NCI-H1694 treated with DMSO at 0.1 percent for 48 hours (cell line): ENCODE results near the gene MRPL20.
A peak's percentile ranks its signal among the peaks of the same experiment; 100 is the strongest.
"Not testable (repeated sequence)": the region's sequence is repeated elsewhere in the genome, so short reads cannot be mapped to it uniquely, and the experiment has no call there.

Source experiments
- DNase-seq: peaks from one replicate; lab custom pipeline; 2025; lab: John Stamatoyannopoulos, UW

MRPL20 gene

DNA sequence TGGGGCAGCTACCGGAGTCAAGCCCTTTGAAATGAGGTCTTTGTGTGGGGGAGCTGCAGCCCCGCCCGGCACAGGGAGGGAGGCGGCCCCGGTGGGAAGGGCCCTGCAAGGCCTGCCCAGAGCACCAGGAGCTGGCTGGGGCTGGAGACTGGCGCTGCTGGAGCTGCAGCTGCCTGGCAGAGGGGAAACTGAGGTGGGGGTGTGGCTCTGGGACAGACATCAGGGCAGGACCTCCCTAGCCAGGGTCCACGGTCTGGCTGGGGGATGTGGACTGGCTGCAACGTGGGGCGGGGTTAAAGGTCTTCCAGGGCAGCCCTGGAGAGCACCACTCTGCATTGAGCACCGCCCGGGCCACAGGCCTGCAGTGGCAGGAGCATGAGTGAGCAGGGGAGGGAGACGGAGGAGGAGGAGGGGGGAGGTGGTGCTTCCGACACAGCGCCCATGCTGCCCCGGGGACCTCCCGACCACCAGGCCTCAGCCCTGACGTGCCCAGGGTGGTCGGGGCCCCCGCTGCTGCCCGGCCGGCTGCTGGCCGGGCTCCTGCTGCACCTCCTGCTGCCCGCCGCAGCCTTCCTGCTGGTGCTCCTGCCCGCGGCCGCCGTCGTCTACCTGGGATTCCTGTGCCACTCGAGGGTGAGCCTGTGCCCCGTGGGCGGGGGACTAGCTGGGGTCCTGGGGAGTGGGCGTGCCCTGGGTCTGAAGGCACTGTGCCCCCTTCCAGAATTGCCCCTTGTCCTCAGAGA lies 18.8 kb upstream of the MRPL20 start:
- no peak for DNase-seq

DNA sequence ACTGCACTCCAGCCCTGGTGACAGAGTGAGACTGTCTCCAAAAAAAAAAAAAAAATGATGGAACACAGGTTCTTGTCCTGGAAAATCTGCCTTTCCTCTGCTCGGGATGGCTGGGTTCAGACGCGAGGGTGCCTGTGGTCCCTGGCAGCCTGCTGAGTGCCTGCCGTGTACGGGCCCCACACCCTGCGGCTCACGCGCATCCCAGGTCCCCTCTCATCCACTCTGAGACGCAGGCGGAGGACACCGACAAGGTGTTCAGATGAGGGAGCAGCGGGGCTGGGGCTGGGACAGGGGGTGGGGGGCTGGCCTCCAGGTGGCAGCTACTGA lies 18.3 kb upstream of the MRPL20 start:
- DNase-seq = no peak

DNA sequence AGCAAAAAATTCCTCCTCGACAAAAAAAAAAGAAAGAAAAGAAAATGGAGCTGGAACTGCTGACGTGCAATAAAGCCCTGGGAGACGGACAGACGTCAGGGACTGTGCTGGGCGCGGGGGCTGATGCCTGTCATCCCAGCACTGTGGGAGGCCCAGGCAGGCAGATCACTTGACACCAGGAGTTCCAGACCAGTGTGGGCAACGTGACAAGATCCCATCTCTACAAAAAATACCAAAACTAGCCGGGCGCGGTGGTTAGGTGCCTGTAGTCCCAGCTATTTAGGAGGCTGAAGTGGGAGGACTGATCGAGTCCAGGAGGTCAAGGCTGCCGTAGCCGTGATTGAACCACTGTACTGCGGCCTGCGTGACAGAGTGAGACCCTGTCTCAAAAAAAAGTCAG lies 17.6 kb upstream of the MRPL20 start:
- no peak for DNase-seq

DNA sequence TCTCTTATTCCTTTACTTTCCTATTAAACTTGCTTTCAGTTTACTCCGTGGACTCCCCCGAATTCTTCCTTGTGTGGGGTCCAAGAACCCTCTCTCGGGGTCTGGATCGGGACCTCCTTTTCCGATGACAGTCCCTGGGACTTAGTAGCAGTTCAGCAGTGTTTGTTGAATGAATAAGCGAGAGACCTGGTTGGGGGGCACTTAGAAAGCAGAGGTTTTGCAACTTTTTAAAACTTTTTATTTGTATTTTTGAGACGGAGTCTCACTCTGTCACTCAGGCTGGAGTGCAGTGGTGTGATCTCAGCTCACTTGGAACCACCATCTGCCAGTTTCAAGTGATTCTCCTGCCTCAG lies 16.1 kb upstream of the MRPL20 start:
- DNase-seq = no peak

DNA sequence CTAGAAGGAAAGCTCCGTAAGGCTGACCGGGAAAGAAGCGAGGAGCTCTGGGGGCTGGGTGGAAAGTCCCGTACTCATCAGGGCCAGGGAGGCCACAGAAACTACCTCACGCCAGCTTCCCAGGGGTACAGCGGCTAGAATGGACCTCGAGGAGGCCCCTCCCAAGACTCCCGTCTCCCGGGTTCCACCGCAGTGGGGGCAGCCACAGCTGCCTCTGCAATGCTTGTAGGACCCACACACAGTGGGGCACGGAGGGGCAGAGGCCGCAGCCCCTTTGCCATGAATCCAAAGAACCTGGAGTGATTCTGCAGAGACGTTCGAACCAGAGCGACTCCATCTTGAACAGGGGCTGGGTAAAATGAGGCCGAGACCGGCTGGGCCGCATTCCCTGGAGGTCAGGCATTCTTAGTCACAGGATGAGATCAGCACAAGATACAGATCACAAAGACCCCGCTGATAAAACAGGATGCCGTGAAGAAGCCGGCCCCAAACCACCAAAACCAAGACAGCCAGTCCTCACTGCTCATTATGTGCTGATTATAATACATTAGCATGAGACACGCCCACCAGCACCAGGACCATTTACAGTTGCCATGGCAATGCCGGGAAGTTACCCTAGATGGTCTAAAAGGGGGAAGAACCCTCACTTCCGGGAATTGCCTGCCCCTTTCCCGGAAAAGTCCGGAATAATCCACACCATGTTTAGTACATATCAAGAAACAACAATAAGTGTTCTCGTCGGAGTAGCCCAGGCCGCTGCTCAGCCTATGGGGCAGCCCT lies 15.6 kb upstream of the MRPL20 start:
- DNase-seq = no peak

DNA sequence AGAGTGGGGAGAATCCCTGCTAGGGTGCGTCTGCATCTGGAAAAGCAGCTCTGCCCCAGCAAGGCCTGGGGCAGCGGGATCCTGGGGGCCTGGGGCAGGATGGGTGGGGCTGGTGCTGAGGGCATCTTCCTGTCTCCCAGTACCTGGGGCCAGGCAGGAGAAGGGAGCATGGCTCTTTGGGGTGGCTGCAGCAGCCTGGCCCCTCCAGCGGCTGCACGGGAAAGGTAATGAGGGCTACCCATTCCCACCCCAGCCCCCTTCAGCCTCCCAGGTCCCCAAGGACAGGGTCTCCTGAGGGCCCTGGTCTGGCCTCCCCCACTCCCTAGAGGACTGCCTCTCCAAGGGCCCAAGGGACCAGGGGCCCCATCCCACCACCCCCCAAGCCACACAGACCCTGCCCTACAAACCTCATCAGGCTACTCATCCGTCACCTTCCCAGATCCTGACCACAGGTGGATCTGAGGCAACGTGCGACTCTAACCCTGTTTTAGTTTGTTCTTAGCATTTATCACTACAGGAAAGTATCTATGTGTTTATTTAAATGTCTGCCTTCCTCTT lies 14.9 kb upstream of the MRPL20 start:
- DNase-seq = no peak

DNA sequence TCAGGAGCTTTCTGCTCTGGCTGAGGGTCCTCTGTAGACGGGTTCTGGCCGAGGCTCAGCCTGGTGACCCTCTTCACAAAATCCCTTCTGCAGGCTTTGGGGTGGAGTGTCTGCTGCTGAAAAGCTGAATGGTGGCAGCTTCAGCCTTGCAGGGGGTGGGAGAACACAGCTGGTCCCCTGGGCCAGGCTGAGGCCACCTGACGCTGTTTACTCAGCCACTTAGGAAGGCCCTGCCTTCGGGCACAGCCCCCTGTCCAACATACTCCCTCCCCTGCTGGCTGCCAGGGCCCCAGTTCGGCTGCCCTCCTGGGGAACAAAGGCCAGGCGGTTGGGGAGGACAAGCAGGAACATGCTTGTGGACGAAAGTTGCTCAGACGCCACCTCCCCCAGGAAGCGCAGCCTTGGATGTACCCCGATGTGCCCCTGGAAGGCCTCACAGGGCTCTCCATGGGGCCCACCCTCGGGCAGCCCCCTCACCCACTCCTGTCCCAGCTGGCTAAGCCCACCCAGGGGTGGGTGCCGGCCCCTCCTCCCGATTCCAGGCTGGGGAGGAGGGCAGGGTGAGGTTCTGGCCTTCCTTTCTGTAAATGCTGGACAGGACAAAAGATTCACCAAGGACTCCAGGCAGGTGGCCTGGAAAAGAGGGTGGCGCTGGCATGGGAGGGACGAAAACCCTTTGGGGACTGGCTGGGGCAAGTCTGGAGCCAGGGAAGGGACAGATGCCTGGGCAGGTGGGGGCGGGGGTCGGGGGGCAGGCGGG lies 14.2 kb upstream of the MRPL20 start, which contains the start of gene ANKRD65:
Gene ANKRD65, minus strand, starts transcription at position 130 of the 760 bp plus-strand sequence. CDS start 271 bp downstream, outside the sequence.
- peak; percentile 32 for DNase-seq

DNA sequence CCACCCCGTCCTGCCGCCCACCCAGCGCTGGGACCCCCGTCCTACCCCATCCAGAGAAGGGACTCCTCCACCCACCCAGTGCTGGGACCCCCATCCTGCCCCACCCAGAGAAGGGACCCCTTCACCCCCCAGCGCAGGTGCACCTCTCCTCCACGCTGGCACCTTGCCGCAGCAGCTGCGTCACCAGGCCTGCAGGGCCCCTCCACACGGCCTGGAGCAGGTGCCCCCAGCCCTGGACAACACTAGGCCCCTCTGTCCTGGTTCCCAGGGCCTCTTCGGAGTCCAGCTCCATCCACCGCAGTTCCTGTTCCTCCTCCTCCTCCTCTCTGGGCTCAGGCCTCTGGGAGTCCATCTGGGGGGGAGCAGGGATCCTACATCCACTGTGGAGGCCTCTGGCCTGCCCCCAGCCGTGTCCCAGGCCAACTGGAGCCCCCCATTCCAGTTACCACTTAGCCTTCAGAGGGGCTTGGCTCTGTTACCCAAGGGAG lies 13.6 kb upstream of the MRPL20 start:
- no peak for DNase-seq

DNA sequence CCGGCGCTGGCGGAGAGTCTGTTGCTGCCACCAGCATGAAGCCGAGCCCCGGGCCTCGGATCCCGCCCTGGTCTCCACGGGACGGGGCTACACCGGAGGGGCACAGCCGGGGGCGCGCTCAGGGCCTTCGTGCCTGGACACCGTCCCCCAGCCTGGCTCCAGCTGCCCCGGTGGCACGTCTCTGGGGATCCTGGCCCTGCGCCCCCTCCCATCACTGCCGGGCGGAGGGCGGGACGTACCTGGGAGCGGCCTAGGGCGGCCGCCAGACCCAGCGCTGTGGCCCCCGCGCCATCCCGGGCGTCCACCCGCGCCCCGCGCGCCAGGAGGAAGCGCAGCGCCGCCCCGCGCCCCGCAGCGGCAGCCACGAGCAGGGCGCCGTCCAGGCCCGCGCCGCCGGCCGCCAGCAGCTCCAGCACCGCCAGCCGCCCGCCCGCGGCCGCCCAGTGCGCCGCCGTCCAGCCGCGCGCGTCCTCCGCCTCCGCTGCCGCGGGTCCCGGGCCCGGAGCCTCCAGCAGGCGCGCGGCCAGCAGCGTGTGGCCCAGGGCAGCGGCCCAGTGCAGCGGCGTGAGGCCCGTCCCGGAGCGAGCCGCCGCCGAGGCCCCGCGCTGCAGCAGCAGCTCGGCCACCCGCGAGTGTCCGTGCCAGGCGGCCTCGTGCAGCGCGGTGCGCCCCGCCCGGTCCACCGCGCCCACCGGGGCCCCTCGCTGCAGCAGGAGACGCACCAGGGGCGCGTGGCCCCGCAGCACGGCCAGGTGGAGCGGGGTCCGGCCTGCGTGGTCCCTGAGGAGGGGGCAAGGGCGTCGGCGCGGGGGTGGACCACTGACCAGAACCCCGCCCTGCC lies 12.9 kb upstream of the MRPL20 start:
- DNase-seq = no peak

DNA sequence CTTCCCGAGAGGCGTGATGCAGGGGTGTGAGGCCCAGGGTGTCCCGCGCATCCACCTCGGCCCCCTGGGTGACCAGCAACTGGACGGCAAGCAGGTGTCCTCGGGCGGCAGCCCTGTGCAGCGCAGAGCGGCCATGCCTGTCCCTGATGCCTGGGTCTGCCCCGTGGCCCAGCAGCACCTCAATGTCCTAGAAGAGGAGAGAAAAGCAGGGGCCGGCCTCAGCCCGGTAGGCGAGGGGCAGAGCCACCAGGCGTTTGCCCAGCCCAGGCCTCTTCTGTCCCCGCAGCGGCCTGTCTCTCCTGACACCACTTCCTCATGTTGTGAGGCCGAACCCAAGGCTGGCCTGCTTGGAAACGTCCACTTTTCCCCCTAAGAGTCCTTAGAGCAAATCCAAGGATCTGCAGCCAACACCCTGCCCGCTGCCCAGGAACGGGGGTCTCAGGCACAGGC lies 12.3 kb upstream of the MRPL20 start:
- no peak for DNase-seq

DNA sequence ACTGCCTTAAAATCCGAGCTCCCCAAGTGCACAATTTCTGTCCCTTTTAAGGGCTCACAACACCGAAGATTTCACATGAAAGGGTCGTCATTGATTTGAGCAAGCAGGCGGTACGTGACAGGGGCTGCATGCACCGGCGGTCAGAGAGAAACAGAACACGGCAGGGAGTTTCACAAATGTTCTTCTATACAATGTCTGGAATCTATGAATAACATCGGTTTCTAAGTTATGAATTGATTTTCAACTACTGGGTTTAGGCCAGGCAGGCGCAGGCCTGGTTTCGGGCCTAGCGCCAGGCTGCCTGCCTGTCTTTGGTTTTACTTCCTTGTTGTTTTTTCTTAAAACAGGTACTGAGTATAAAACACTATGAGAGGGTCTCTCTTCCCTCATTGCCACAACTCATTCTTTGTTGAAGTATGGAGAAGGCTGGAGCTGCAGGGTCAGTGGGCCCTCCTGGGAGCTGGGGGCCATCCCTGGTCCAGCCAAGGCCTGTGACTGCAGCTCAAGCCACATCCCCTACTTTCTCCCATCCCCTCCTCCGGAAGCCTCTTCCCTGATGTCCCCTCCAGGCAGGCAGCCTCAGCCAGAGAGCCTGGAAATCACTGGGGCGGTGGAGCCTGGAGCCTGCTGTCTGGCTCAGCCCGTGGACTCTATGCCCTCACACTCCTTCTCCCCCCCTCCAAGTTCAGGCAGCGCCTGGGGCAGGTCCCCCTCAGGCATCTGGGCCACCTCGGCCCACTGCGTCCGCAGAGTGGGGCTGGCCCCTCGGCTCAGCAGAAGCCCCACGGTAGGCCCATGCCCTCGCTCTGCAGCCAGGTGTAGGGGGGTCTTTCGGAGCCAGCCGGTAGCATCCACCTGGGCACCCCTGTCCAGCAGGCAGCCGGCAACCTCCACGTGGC lies 11.6 kb upstream of the MRPL20 start:
- DNase-seq = no peak

DNA sequence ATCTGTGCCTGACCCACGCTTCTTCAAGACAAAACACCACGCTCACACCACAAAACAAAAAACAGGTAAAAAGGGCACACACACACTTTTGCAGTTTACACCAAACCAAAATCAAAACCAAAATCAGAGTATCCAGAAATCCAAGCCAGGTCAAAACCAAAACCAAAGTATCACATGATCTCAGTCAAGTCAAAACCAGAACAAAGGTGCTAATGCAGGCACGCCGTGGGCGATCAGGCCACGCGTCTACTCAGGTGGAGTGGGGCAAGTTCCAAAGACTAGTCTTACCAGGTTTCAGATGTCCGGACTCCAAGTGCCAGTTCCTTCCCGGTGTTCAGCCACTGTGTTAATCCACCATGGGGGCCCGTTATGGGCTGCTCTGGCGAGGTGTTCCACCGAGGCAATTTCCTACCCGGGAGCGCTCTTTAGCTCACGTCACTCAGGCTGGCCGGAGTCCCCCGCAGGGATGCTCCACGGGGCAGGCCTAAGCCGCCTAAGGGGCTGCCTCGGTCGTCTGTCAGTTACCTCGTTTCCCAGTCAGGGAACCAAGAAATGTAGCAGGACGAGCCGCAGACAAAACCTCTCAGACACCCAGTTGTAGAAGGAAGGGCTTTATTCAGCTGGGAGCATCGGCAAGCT lies 10.9 kb upstream of the MRPL20 start:
- not testable (repeated sequence) for DNase-seq

DNA sequence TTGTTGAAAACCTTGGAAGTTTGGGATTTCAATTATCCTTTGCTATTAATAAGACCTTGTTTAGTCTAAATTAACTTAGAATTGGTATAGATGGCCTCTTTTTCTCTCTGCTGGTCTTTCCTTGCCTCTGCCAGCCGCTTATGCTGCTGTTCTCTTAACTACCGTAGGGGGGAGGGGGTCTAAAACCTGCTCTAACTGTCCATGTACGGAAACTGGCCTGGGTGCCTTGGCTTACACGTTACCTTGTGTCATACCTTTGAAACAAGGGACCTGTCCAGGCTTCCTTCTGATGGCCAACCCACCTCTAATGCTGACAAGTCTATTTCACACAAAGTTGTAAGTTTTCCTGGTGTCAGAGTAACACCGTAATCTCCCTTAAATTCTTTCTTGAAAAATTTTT lies 10.3 kb upstream of the MRPL20 start:
- DNase-seq = not testable (repeated sequence)

DNA sequence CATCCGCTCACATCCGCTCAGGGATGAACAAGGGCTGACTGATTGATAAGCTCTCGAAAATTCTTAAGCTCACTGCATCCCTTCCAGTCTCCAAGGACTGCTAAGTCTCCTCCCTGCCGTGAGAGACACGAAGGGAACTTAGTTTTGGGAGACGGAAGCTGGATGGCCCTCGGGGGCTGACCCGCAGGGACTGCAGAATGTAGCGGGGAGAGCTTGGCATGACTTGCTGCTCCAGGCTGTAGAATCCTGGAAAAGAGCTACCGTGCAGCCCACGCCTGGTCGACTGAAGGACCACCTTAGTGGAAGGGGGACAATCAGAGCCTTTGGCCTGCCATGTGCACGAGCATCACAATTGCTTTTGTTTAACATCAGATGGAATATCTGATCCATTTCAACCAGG lies 8.7 kb upstream of the MRPL20 start:
- DNase-seq = no peak

DNA sequence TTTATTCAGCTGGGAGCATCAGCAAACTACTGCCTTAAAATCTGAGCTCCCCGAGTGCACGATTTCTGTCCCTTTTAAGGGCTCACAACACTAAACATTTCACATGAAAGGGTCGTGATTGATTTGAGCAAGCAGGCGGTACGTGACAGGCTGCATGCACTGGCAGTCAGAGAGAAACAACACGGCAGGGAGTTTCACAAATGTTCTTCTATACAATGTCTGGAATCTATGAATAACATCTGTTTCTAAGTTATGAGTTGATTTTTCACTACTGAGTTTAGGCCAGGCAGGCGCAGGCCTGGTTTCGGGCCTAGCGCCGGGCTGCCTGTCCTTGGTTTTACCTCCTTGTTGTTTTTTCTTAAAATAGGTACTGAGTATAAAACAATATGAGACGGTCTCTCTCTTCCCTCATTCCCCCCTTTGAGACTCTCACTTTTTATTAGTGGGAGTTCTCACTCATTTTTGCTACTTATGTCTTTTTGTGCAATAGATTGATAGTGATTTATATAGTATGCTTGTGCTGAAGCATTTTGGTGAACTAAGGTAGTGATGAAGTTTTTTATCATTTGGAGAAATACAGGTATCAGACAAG lies 5.3 kb upstream of the MRPL20 start:
- not testable (repeated sequence) for DNase-seq

DNA sequence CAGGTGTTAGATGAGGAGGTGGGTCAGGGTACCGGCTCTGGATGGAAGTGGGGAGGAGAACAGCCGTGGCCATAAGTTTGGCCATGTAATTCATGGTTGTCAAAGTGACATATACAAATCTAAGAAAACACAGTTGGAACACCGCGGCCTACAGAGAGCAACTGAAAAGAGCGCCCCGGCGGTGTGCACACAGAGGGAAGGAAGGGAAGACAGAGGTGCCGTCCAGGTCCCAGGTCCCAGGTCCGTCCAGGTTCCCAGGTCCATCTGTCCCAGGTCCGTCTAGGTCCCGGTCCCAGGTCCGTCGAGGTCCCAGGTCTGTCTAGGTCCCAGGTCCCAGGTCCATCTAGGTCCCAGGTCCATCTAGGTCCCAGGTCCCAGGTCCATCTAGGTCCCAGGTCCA lies 4.5 kb upstream of the MRPL20 start:
- DNase-seq = no peak

DNA sequence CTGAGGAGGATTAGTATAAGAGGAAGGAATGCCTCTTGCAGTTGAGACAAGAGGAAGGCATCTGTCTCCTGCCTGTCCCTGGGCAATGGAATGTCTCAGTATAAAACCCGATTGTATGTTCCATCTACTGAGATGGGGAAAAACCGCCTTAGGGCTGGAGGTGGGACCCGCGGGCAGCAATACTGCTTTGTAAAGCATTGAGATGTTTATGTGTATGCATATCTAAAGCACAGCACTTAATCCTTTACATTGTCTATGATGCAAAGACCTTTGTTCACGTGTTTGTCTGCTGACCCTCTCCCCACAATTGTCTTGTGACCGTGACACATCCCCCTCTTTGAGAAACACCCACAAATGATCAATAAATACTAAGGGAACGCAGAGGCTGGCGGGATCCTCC lies 3.1 kb upstream of the MRPL20 start:
- not testable (repeated sequence) for DNase-seq

DNA sequence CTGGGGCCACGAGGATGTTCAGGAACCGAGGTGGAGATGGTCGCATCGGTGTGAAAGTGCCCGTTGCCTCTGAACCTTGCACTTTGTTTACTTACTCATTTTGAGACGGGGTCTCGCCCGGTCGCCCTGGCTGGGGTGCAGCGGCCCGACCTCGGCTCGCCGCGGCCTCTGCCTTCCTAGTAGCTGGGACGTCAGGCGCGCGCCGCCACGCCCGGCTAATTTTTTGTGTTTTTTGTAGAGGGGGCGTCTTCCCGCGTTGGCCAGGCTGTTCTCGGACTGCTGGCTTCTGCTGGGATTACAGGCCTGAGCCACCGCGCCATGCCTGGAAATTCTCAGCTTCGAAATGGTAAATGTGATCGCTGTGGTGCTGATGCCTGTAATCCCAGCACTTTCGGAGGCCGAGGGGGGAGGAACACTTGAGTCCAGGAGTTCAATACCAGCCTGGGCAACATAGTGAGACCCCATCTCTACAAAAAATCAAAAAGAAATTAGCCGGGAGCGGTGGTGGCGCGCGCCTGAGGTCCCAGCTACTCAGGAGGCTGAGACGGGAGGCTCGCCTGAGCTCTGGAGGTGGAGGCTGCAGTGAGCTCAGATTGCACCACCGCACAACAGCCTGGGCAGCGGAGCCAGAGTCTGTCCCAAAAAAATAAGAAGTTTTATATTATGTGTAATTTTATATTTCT lies 684 bp upstream of the MRPL20 start:
- DNase-seq = no peak
